Right lobe of liver (tissue), 6 donors: ENCODE measurements around the gene GPRC6A. TPM values are rescaled to one million over a fixed set of nuclear protein-coding genes. Genes with fewer than 3 reads are reported as not detected.

Source experiments
- ATAC-seq, 4 donors: fragments of 200-7000 bp; cut with Tn5 transposase; one replicate each; pipeline ENCODE4 v1.9.1; 2020; ENCODE audit warnings: mild to moderate bottlenecking in 4 of 4, moderate library complexity in 4 of 4
- DNase-seq, 3 donors: peaks; one replicate each; pipeline ENCODE4 v3.0.0-alpha.2; 2020
- H3K27ac ChIP-seq, 3 donors: fragments of 200-600 bp; one replicate each; pipeline ENCODE4 v1.8.0; 2022
- H3K27me3 ChIP-seq, 2 donors: fragments of 200-600 bp; one replicate each; pipeline ENCODE4 v1.8.0; 2022
- H3K36me3 ChIP-seq, 4 donors: fragments of 200-600 bp; sonication (generic) in 1 of 4; one replicate each; pipeline versions ENCODE4 v1.5.1 to v1.8.0; 2017 to 2022; ENCODE audit warnings: control low read depth in 1 of 4
- H3K4me1 ChIP-seq, 4 donors: fragments of 200-600 bp; sonication (generic) in 1 of 4; one replicate each; pipeline versions ENCODE4 v1.5.1 to v1.8.0; 2017 to 2022; ENCODE audit warnings: control low read depth in 1 of 4
- H3K4me3 ChIP-seq, 3 donors: fragments of 200-600 bp; one replicate each; pipeline ENCODE4 v1.8.0; 2022
- H3K9me3 ChIP-seq, 4 donors: fragments of 200-600 bp; sonication (generic) in 1 of 4; one replicate each; pipeline versions ENCODE4 v1.5.1 to v1.8.0; 2017 to 2022; ENCODE audit warnings: control low read depth in 1 of 4
- POLR2A ChIP-seq: fragments of 450-650 bp; IDR thresholded peaks from one replicate; pipeline ENCODE4 v1.6.1; 2017; ENCODE audit warnings: antibody characterized with exemption, mild to moderate bottlenecking
- WGBS: methylation state at CpG from one replicate; pipeline ENCODE4 v1.1.6; 2018; ENCODE audit warnings: low coverage, low lambda C conversion rate; ENCODE audit not compliant: insufficient coverage; ENCODE audit errors: missing lambda C conversion rate; 5-methylcytosine and 5-hydroxymethylcytosine counted together
- intact Hi-C, 2 donors: fragments of 100-400 bp; cut with DNase I; formaldehyde crosslinking; loops; one replicate each; pipeline versions ENCODE4 v1.11.2 to v1.14.1; 2022
- total RNA-seq, 6 experiments: library from RNA; depleted of rRNA in 2 of 6; stranded (reverse); fragments of >200 nt in 2 of 6; fragmentation: NEBNext Ultra II Directional in 3 of 6; extraction: Animal tissue kit (Norgen Biotek cat#: 25700) in 3 of 6; gene quantifications; one replicate each; pipeline versions ENCODE4 v1.1.0 to v1.2.4, GENCODE V29; 2016 to 2023
- TF ChIP-seq, protein P1 (sequence below), 4 donors: fragments of 200-600 bp in 3 of 4; fragments of 450-650 bp in 1 of 4; IDR thresholded peaks; one replicate each; pipeline versions ENCODE4 v1.5.1 to v1.8.0; 2016 to 2022; ENCODE audit warnings: antibody characterized with exemption in 4 of 4, mild to moderate bottlenecking in 2 of 4
- donor health status: DM: no; HTN: yes; CAD: no.
- donor health status: DM: no; HTN: no; CAD: no.
- donor health status: DM: no; HTN: no; CAD: no.
- donor health status: DM: no; HTN: yes; CAD: no.
- donor health status: DM: no; HTN: yes; CAD: no.

The GPRC6A gene
- total RNA-seq, 6 experiments from 2014 or later, result not detected

GRCh38 chr6:116763048-116763447 is 65.8 kb downstream of the GPRC6A start:
- TF ChIP-seq POLR2A, result no peak
- TF ChIP-seq, protein P1, sequence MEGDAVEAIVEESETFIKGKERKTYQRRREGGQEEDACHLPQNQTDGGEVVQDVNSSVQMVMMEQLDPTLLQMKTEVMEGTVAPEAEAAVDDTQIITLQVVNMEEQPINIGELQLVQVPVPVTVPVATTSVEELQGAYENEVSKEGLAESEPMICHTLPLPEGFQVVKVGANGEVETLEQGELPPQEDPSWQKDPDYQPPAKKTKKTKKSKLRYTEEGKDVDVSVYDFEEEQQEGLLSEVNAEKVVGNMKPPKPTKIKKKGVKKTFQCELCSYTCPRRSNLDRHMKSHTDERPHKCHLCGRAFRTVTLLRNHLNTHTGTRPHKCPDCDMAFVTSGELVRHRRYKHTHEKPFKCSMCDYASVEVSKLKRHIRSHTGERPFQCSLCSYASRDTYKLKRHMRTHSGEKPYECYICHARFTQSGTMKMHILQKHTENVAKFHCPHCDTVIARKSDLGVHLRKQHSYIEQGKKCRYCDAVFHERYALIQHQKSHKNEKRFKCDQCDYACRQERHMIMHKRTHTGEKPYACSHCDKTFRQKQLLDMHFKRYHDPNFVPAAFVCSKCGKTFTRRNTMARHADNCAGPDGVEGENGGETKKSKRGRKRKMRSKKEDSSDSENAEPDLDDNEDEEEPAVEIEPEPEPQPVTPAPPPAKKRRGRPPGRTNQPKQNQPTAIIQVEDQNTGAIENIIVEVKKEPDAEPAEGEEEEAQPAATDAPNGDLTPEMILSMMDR (IDR thresholded peaks at IDR 0.05), result no peak
- intact Hi-C loops, result no loop called here
- no peaks in the 10 kb centered on the region for H3K36me3 ChIP-seq
- H3K4me1 ChIP-seq, result peaks cover 0 to 12% (median 0%) of the 10 kb centered on the region in 4 donors
- no peak for DNase-seq
- no peaks in the 10 kb centered on the region for H3K9me3 ChIP-seq
- H3K4me3 ChIP-seq, result no peak overlapping the region
- H3K27me3 ChIP-seq, result peaks cover 0 to 9% of the 10 kb centered on the region in 2 donors
- no peak overlapping the region for H3K27ac ChIP-seq
- ATAC-seq, result no peak

DNA sequence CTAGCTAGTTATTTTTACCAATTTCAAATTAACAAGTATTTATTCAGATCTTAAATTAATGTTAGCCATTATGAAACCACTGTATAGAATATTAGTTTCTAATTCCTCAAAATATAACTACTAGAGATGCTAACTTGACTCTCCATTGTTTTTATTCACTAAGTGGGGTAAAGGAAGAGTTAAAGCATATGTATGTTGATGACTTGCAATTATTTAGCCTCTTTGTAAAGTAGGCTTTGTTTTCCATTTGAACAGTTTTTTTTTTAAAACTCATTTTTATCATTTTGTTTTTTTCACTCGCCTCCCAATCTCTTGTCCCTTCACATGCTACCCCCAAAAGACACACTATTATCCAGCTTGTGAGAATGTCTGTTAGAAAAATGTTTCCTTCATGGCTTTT is 66.6 kb downstream of the GPRC6A start:
- H3K4me3 ChIP-seq, result no peak overlapping the region
- no peaks in the 10 kb centered on the region for H3K36me3 ChIP-seq
- DNase-seq (no peak), ATAC-seq (no peak)
- peaks cover 0 to 12% (median 0%) of the 10 kb centered on the region in 4 donors for H3K4me1 ChIP-seq
- TF ChIP-seq POLR2A, result no peak
- TF ChIP-seq, protein P1 (IDR thresholded peaks at IDR 0.05), result no peak
- 50% methylated on average over 1 of the region's 1 CpG for WGBS
- intact Hi-C loops, result no loop called here
- H3K27me3 ChIP-seq, result peaks cover 0 to 9% of the 10 kb centered on the region in 2 donors
- no peaks in the 10 kb centered on the region for H3K9me3 ChIP-seq
- H3K27ac ChIP-seq, result no peak overlapping the region

DNA sequence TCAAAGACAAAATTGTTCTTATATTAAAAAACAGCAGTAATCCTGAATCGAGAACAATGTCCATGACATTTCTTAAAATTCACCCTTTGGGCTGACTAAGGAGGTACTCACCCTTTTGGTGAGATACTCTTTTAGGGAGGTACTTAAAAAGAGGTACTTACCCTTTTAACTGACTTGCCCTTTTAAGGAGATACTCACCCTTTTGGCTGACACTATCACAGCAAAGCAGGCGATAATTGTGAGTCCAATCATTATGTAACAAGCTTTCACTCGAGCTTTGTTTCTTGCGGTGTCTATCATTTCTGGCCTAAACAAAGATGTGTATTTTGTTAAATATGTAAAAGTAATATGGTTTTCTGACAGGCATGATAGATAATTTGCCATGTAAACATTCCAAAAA is 67.1 kb downstream of the GPRC6A start:
- peaks cover 0 to 12% (median 0%) of the 10 kb centered on the region in 4 donors for H3K4me1 ChIP-seq
- ATAC-seq (no peak), DNase-seq (no peak)
- intact Hi-C loops, result no loop called here
- H3K27me3 ChIP-seq, result peaks cover 0 to 9% of the 10 kb centered on the region in 2 donors
- no peaks in the 10 kb centered on the region for H3K9me3 ChIP-seq
- WGBS, result 58% methylated on average over 4 of the region's 4 CpGs
- H3K27ac ChIP-seq, result no peak overlapping the region
- no peak for TF ChIP-seq POLR2A
- TF ChIP-seq, protein P1 (IDR thresholded peaks at IDR 0.05), result no peak
- H3K4me3 ChIP-seq, result no peak overlapping the region
- H3K36me3 ChIP-seq, result no peaks in the 10 kb centered on the region

- Histone ChIP-seq H3K9me3 (no peaks in the 10 kb centered on the region), H3K4me3 (no peak overlapping the region), H3K27ac (no peak overlapping the region), H3K4me1 (no peaks in the 10 kb centered on the region), H3K36me3 (no peaks in the 10 kb centered on the region), H3K27me3 (no peaks in the 10 kb centered on the region)
- intact Hi-C loops, result no loop called here
- DNase-seq, result no peak
- ATAC-seq, result no peak
- WGBS, result 55% methylated on average over 5 of the region's 5 CpGs
- TF ChIP-seq, protein P1 (IDR thresholded peaks at IDR 0.05), result no peak
These were observed 83.7 kb downstream of the GPRC6A start for GRCh38 chr6:116745176-116745575.

Other genes starting within 250 kb of the GPRC6A start
- under 1 TPM in 3 of 6 experiments, not detected in 3; 0.06 to 0.18 (median 0.16) TPM for gene RSPH4A, start 212.6 kb downstream of the GPRC6A start, total RNA-seq
- gene ZUP1, start 160.3 kb downstream of the GPRC6A start, total RNA-seq, result 1 to 10 TPM; 3.0 to 5.9 (median 4.3) TPM
- 1 to 10 TPM in 5 of 6 experiments, under 1 TPM in 1; 0.98 to 2.5 (median 2.0) TPM for gene KPNA5, start 147.9 kb downstream of the GPRC6A start, total RNA-seq
- gene FAM162B, start 63.4 kb downstream of the GPRC6A start, total RNA-seq, result under 1 TPM in 4 of 6 experiments, not detected in 2; 0.33 to 0.81 (median 0.42) TPM
- gene RFX6, start 48.2 kb upstream of the GPRC6A start, total RNA-seq, result not detected